Stomach smooth muscle (tissue), 2 donors: Measurements from ENCODE around the gene JAML.

Experiments used
- H3K27ac ChIP-seq: one replicate; pipeline ENCODE4 v1.7.0; 2013; ENCODE audit warnings: mild to moderate bottlenecking, low read length, inconsistent platforms
- H3K27me3 ChIP-seq, 2 donors: one replicate each; pipeline ENCODE4 v1.7.0; 2013; ENCODE audit warnings: low read length in 2 of 2; ENCODE audit not compliant: insufficient read depth in 2 of 2, control insufficient read depth in 1 of 2
- H3K36me3 ChIP-seq, 2 donors: one replicate each; pipeline ENCODE4 v1.7.0; 2013; ENCODE audit warnings: low read length in 2 of 2; ENCODE audit not compliant: control insufficient read depth in 2 of 2, insufficient read depth in 2 of 2
- H3K4me1 ChIP-seq: one replicate; pipeline ENCODE4 v1.7.0; 2013; ENCODE audit warnings: low read length; ENCODE audit not compliant: control insufficient read depth, insufficient read depth
- H3K4me3 ChIP-seq, 2 donors: one replicate each; pipeline ENCODE4 v1.7.0; 2013; ENCODE audit warnings: low read length in 2 of 2
- H3K9ac ChIP-seq, 2 donors: one replicate each; pipeline ENCODE4 v1.7.0; 2013; ENCODE audit warnings: low read length in 2 of 2, mild to moderate bottlenecking in 1 of 2
- H3K9me3 ChIP-seq, 2 donors: one replicate each; pipeline ENCODE4 v1.7.0; 2013; ENCODE audit warnings: low read length in 2 of 2; ENCODE audit not compliant: control insufficient read depth in 2 of 2
- donor health status: healthy.
- donor health status: Pancreatic carcinoma.

JAML gene

DNA sequence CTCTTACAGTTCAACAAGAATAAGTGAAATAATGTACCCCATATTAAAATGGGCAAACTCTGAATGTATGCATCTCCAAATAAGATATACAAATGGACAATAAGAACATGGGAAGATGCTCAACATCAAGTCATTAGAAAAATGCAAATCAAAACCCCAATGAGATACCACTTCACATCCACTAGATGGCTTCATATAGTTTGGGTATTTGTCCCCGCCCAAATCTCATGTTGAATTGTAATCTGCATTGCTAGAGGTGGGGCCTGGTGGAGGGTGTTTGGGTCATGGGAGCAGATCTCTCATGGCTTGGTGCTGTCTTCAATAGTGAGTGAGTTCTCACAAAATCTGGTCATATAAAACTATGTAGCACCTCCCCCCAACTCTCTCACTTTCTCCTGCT lies 33.6 kb upstream of the JAML start:
- no peak overlapping the region for H3K27ac ChIP-seq
- no peaks in the 10 kb centered on the region for H3K4me1 ChIP-seq

DNA sequence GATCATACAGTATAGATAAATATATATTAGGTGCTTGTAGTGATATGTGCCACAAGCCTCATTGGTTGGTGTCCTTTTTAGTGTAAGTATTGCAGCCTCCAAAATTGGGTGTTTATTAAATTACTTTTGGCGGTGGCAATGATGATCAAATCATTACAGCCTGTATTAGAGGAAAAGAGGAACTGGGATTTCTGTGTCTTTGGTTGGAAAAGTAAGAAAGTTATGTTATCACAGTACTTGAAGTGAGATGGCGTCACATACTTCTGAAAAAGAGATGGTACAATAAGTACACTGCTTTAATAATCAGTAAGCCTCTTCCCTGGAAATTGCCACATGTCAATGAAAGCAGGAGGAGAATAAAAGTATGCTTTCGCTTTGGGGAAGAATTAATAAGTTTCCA lies 27.9 kb upstream of the JAML start:
- no peaks in the 10 kb centered on the region for H3K4me1 ChIP-seq
- peak overlapping the region; percentile 87 to 99 for H3K4me3 ChIP-seq
- H3K9ac ChIP-seq, result no peak overlapping the region
- no peaks in the 10 kb centered on the region for H3K9me3 ChIP-seq
- no peaks in the 10 kb centered on the region for H3K36me3 ChIP-seq
- peaks cover 0 to 10% of the 10 kb centered on the region in 2 donors for H3K27me3 ChIP-seq
- H3K27ac ChIP-seq, result no peak overlapping the region

More for the DNA sequence above, 33.6 kb upstream of the JAML start:
- Histone ChIP-seq H3K4me3 (no peak overlapping the region), H3K9me3 (no peaks in the 10 kb centered on the region), H3K9ac (no peak overlapping the region), H3K27me3 (peaks cover 10 to 17% of the 10 kb centered on the region in 2 donors), H3K36me3 (no peaks in the 10 kb centered on the region)

DNA sequence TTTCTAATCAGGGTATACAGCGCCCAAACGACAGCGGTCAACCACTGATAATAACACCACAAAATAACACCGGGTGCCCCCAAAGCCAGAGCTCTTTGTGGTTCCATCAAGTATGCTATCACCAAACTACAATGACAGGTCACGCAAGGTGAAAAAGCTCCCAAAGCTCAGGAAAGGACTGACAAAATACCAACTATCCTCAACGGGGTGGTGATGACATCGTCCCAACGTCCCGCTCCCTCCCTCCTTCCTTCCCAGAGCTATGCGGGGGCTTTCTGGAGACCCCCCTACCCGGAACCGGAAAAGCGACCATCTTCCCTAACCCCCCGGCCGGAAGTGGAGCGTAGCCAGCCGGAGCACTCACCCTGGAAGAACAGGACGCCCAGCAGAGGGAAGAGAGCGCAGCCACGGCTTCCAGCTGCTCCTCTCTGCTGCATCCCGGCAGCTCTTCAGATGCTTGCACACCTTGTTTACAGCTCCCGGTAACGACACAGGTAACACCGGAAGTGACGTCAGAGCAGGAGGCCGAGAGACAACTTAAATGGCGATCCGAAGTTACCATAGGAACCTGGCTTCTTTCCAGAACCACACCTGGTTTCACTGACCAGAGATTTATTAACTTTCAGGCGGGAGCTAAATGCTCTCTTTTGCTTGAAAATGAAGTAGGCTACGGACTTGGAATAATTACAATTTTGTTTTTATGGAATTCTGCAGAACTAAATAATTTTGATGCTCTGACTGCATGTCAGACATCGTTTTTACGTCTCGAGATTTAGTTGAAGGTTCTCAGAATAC lies 27.2 kb upstream of the JAML start, which contains the start of gene MPZL3:
Gene MPZL3, minus strand, starts transcription at position 508 of the 795 bp plus-strand sequence. Its CDS starts 71 bp downstream, at position 437.
- Histone ChIP-seq H3K4me1 (no peaks in the 10 kb centered on the region), H3K4me3 (peak within 1 kb of the TSS; percentile 87 to 99), H3K27me3 (peaks cover 0 to 10% of the 10 kb centered on the region in 2 donors), H3K9ac (peak within 1 kb of the TSS; percentile 46 to 66), H3K36me3 (no peaks in the 10 kb centered on the region), H3K9me3 (no peaks in the 10 kb centered on the region), H3K27ac (no peak within 1 kb of the TSS)

DNA sequence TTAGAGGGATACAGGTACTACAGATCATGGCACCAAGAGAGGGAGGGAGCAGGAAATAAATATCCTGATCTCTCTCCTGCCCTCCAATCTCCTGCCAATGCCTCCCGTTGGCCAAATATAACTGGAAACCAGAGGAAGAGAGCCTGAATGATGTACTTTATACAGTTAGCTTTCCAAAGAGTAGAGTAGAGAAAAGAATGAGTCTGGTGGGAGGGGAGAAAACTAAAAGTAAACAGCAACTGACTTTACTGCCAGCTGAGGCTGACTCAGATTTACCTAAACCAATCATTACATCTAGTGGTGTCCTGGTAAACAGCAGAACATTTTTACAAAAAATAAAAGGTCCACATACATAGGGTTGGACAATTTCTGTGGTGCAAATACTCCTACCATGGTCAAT lies 22.2 kb upstream of the JAML start:
- Histone ChIP-seq H3K9me3 (no peaks in the 10 kb centered on the region), H3K27ac (no peak overlapping the region), H3K9ac (no peak overlapping the region), H3K36me3 (no peaks in the 10 kb centered on the region), H3K4me1 (no peaks in the 10 kb centered on the region), H3K4me3 (no peak overlapping the region), H3K27me3 (peaks cover under 1 to 5% of the 10 kb centered on the region in 2 donors)

DNA sequence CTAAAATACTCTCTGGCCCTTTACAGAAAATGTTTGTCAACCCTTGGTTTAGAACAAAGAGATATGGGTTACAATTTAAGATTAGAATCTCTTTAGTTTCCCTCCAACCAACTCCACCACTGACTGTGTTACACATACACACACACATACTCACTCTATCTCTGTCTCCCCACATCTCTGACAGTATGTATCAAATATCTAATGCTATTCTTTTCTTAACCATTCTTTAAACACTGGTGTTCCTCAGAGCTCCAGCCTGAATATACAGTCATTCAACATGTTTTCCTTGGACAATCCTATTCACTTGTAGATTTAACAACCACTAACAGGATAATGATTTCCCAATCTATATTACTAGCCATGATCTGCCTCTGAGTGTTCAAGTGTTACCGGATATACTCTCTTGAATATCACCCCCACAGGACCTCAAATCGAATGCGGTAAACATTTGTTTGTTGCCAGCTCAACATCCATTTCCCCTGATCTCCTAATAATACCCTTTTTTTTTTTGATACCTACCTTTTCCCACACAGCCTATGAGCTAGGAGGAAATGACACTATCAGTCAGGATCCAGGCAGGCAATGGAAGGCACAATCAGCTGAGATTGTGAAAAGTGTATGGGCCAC lies 21.2 kb upstream of the JAML start:
- Histone ChIP-seq H3K36me3 (no peaks in the 10 kb centered on the region), H3K9me3 (no peaks in the 10 kb centered on the region), H3K9ac (no peak overlapping the region), H3K27ac (no peak overlapping the region), H3K4me3 (no peak overlapping the region), H3K27me3 (peaks cover 0 to 5% of the 10 kb centered on the region in 2 donors), H3K4me1 (no peaks in the 10 kb centered on the region)

DNA sequence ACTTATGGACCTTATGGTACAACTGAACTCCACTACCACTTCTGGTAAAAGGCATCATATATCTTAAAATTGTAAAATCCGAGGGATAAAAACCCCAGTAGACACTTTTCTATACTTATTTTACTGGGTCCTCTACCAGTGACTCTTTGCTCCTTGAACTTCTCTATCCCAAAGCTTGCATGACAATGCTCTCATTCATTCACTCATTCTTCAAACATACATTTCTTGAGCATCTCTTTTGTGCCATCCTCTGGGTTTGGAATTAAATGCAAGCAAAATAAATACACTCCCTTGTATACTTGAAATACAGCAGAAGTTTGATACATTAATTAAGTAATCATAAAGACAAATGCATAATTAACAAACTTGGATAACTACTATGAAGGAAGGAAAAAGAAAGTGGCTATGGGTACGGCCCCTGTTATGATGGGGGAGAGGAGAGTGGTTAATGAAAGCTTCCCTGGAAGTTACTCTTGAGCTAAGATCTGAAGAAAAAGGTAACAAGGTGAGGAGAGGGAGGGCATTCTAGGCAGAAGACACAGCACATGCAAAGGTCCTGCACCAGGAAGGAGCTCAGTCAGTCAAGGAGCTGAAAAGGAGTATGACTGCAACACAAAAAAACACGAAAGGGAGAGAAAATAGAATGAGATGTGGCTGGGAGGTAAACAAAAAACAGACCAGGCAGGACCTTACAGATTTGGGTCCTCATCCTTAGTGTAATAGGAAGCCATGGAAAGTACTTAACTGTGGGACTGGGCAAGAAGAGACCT lies 19.4 kb upstream of the JAML start:
- Histone ChIP-seq H3K9me3 (no peaks in the 10 kb centered on the region), H3K27me3 (peaks cover 0 to 5% of the 10 kb centered on the region in 2 donors), H3K4me3 (no peak overlapping the region), H3K9ac (no peak overlapping the region), H3K4me1 (no peaks in the 10 kb centered on the region), H3K27ac (no peak overlapping the region), H3K36me3 (no peaks in the 10 kb centered on the region)

DNA sequence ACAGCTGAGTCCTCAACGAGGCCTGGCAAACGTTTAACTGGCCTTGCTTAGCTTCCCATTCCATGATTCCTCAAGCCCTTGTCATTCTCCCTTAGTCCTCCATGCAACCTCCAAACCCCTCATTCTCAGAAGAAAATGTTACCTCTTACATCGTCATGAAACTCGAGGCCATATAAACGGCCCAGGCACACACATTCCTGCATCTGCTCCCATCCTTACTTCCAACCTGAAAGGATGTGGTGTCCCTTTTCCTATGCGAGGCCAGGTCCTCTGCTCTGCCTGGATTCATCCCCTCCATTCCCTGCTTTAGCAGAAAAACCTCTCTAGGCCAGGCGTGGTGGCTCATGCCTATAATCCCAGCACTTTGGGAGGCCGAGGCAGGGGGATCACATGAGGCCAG lies 18.4 kb upstream of the JAML start:
- H3K4me1 ChIP-seq, result no peaks in the 10 kb centered on the region
- no peak overlapping the region for H3K9ac ChIP-seq
- H3K36me3 ChIP-seq, result no peaks in the 10 kb centered on the region
- no peak overlapping the region for H3K4me3 ChIP-seq
- no peak overlapping the region for H3K27ac ChIP-seq
- peaks cover 0 to 5% of the 10 kb centered on the region in 2 donors for H3K27me3 ChIP-seq
- H3K9me3 ChIP-seq, result no peaks in the 10 kb centered on the region

DNA sequence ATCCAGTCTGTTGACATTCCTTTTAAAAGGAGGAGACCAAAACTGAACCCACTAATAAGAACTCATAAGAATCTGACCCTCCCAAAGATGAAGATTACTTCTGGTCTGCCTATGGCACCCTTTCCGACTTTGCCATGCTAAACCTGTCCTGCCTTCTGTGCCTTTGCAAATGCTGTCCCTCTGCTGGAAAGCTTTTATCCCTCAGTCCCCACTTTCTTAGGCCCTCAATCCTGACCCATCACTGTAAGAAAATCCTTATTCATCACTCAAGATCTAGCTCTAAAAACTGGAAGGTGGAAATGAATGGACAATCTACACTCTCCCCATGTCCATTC lies 16.9 kb upstream of the JAML start:
- Histone ChIP-seq H3K4me1 (no peaks in the 10 kb centered on the region), H3K9me3 (no peaks in the 10 kb centered on the region), H3K27ac (no peak overlapping the region), H3K4me3 (no peak overlapping the region), H3K36me3 (no peaks in the 10 kb centered on the region), H3K27me3 (peaks cover 0 to 5% of the 10 kb centered on the region in 2 donors), H3K9ac (no peak overlapping the region)

DNA sequence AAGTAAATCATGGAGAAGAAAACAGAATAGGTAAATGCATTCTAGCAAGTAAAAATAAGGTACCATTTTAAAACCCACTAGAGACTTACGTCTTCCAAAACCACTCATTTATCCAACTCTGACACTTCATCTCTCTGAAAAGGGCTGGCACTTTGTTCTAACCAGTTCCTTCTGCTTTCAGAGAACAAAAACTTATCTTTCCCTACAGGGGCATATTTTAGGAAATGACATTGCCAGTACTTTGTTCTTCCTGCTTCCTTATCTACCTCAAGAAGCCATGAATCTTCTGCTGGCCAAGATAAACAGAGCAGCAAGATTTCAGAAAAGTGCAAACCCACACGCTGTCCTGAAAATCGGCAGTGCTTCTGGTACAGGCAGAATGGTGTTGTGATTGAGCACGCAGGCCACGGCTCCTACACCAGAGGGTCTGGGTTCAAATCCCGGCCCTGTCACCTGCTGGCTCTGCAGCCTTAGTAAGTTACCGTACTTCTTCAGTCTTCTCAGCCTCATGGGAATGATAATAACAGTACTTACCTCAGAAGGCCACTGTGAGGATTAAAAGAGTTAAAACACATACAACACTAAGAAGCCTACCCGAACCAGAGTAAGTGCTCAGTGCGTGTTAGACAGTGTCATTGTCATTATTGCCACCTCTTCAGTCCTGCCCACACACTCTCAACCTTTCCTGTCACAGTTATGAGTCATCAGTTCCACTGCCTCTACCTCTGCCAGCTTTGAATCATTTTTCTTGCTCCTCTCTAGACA lies 16.4 kb upstream of the JAML start:
- no peaks in the 10 kb centered on the region for H3K36me3 ChIP-seq
- H3K4me3 ChIP-seq, result no peak overlapping the region
- H3K9ac ChIP-seq, result no peak overlapping the region
- H3K4me1 ChIP-seq, result no peaks in the 10 kb centered on the region
- peaks cover 0 to 5% of the 10 kb centered on the region in 2 donors for H3K27me3 ChIP-seq
- no peak overlapping the region for H3K27ac ChIP-seq
- H3K9me3 ChIP-seq, result no peaks in the 10 kb centered on the region

DNA sequence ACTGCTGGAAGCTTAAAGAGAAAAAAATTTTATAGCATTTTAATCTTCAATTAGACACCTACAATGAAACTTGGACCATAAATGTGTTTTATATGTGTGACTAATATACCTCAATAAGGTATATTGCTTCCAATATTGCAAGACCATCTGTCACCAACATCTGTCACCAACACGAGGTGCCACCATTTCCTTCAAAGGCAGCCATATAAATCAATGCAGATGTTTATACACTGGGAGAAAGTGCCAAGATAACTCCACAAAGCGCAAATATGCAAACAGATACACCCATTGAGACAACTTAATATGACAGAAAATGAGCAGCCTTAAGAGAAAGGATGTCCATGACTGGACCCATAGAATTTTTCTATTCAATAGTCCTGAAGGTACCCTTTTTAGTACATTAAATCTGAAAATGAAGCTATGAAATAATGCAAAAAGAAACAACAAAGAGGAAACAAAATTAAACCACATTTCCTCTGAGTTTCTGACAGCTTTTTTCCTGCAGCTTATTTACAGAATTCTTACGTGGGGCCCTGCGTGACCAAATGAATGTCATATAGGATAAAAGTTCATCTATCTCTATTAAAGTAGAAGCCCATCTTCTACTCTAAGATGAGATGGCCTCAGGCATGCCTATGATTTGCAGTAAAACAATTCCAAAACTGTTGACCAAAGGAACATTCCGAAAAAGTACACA lies 14.8 kb upstream of the JAML start:
- no peak overlapping the region for H3K9ac ChIP-seq
- peaks cover 0 to 5% of the 10 kb centered on the region in 2 donors for H3K27me3 ChIP-seq
- H3K4me1 ChIP-seq, result no peaks in the 10 kb centered on the region
- H3K9me3 ChIP-seq, result no peaks in the 10 kb centered on the region
- H3K36me3 ChIP-seq, result no peaks in the 10 kb centered on the region
- no peak overlapping the region for H3K4me3 ChIP-seq
- H3K27ac ChIP-seq, result no peak overlapping the region
